Smooth muscle cell (in vitro differentiated cells): ENCODE data around the gene POLE3. TPM values are rescaled to one million over a fixed set of nuclear protein-coding genes. Genes with fewer than 3 reads are reported as not detected.
"Not testable (repeated sequence)": the region's sequence is repeated elsewhere in the genome, so short reads cannot be mapped to it uniquely, and the experiment has no call there.

Source experiments
- DNase-seq: peaks from one replicate; lab custom pipeline; 2025; ENCODE audit not compliant: unreplicated experiment; lab: John Stamatoyannopoulos, UW
- H2AFZ ChIP-seq: fragments of 200-600 bp; sonication (generic); 2 replicates; pipeline ENCODE4 v1.6.0; 2016; ENCODE audit warnings: antibody characterized with exemption, low read depth, mild to moderate bottlenecking
- H3F3A ChIP-seq: fragments of 200-600 bp; sonication (generic); 2 replicates; pipeline ENCODE4 v1.6.0; 2017; ENCODE audit warnings: antibody characterized with exemption, low read depth
- H3K27ac ChIP-seq: fragments of 200-600 bp; sonication (generic); 2 replicates; pipeline ENCODE4 v1.5.1; 2016; ENCODE audit warnings: low read depth, mild to moderate bottlenecking
- H3K27me3 ChIP-seq: fragments of 200-600 bp; sonication (generic); 2 replicates; pipeline ENCODE4 v1.6.1; 2016; ENCODE audit warnings: low read depth, mild to moderate bottlenecking
- H3K36me3 ChIP-seq: fragments of 200-600 bp; sonication (generic); 2 replicates; pipeline ENCODE4 v1.5.1; 2016; ENCODE audit warnings: low read depth
- H3K4me1 ChIP-seq: fragments of 200-600 bp; sonication (generic); 2 replicates; pipeline ENCODE4 v1.5.1; 2016; ENCODE audit warnings: low read depth
- H3K4me2 ChIP-seq: fragments of 200-600 bp; sonication (generic); 2 replicates; pipeline ENCODE4 v1.6.0; 2016; ENCODE audit warnings: mild to moderate bottlenecking
- H3K4me3 ChIP-seq: fragments of 200-600 bp; sonication (generic); 2 replicates; pipeline ENCODE4 v1.5.1; 2016; ENCODE audit warnings: mild to moderate bottlenecking
- H3K79me2 ChIP-seq: fragments of 200-600 bp; sonication (generic); 2 replicates; pipeline ENCODE4 v1.6.0; 2016; ENCODE audit warnings: low read depth, mild to moderate bottlenecking
- H3K9ac ChIP-seq: fragments of 200-600 bp; sonication (generic); 2 replicates; pipeline ENCODE4 v1.6.0; 2016; ENCODE audit warnings: low read depth
- H3K9me3 ChIP-seq: fragments of 200-600 bp; sonication (generic); replicated peaks from 2 replicates; pipeline ENCODE4 v1.5.1; 2016; ENCODE audit warnings: low read depth
- H4K20me1 ChIP-seq: fragments of 200-600 bp; sonication (generic); 2 replicates; pipeline ENCODE4 v1.6.0; 2016; ENCODE audit warnings: low read depth
- WGBS: methylation state at CpG from one replicate; pipeline ENCODE4 v1.1.7; 2016; ENCODE audit warnings: low lambda C conversion rate; 5-methylcytosine and 5-hydroxymethylcytosine counted together
- polyA plus RNA-seq: library from polyadenylated mRNA; unstranded; fragments of >200 nt; fragmentation: Nextera tagmentation; extraction: Ambion mirVana; gene quantifications from 2 replicates; pipeline ENCODE4 v1.2.1, GENCODE V29; 2016
- total RNA-seq: library from RNA; depleted of rRNA; stranded (reverse); fragments of >200 nt; gene quantifications from 2 replicates; pipeline ENCODE4 v1.2.3, GENCODE V29; 2014
- TF ChIP-seq, protein P1 (sequence below): fragments of 200-600 bp; sonication (generic); IDR thresholded peaks from 2 replicates; pipeline ENCODE4 v1.5.1; 2017; ENCODE audit warnings: borderline replicate concordance, mild to moderate bottlenecking, antibody characterized with exemption; ENCODE audit not compliant: insufficient read depth, poor library complexity, severe bottlenecking

Gene POLE3
- total and polyA plus RNA-seq, 2 experiments from 2014 or later = 35.3 to 40.8 TPM

DNA sequence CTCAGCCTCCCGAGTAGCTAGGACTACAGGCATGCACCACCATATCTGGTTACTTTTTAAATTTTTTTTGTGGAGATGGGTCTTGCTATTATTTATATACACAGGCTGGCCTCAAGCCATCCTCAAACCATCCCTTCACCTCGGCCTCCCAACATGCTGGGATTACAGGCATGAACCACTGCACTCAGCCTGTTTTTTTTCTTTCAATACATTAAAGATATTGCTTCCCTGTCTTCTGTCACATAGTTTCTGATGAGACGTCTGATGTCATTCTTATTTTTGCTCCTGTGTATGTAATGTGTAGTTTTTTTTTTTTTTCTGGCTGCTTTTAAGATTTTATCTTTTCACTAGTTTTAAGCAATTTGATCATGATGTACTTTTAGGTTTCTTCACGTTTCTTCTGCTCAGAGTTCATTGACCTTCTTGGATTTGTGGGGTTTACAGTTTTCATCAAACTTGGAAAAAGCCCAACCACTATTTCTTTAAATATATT is 41.7 kb upstream of the POLE3 start:
- DNase-seq = no peak
- H3K9me3 ChIP-seq = no peaks in the 10 kb centered on the region
- WGBS = 41% methylated on average over 4 of the region's 4 CpGs
- no peak overlapping the region for H3K4me3 ChIP-seq
- no peak overlapping the region for H3K9ac ChIP-seq
- TF ChIP-seq, protein P1, sequence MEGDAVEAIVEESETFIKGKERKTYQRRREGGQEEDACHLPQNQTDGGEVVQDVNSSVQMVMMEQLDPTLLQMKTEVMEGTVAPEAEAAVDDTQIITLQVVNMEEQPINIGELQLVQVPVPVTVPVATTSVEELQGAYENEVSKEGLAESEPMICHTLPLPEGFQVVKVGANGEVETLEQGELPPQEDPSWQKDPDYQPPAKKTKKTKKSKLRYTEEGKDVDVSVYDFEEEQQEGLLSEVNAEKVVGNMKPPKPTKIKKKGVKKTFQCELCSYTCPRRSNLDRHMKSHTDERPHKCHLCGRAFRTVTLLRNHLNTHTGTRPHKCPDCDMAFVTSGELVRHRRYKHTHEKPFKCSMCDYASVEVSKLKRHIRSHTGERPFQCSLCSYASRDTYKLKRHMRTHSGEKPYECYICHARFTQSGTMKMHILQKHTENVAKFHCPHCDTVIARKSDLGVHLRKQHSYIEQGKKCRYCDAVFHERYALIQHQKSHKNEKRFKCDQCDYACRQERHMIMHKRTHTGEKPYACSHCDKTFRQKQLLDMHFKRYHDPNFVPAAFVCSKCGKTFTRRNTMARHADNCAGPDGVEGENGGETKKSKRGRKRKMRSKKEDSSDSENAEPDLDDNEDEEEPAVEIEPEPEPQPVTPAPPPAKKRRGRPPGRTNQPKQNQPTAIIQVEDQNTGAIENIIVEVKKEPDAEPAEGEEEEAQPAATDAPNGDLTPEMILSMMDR = no peak
- no peaks in the 10 kb centered on the region for H4K20me1 ChIP-seq
- H3K4me2 ChIP-seq = no peak overlapping the region
- no peaks in the 10 kb centered on the region for H3K36me3 ChIP-seq
- no peak overlapping the region for H2AFZ ChIP-seq
- peaks cover 22% of the 10 kb centered on the region for H3K4me1 ChIP-seq
- H3K79me2 ChIP-seq = no peaks in the 10 kb centered on the region
- peak overlapping the region; percentile 37 for H3K27ac ChIP-seq
- no peaks in the 10 kb centered on the region for H3K27me3 ChIP-seq
- peaks cover 21% of the 10 kb centered on the region for H3F3A ChIP-seq

DNA sequence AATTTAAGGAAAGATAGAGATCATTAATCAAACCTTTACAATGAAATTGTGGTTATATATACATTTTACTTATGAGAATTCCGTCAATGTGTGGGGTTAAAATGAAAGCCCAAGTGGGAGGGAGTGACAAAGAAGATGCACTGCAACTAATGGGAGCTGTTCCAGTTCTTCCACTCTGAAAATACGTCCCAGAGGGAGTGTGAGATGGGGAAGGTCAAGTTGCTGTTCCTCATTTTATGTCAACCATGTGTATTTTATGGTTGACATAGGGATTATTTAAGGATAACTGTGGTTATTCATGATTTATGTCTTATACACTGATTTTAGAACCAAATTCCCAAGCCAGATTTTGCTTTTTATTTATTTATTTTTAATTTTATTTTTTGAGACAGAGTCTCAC is 38.9 kb upstream of the POLE3 start:
- H4K20me1 ChIP-seq = no peaks in the 10 kb centered on the region
- H3K9ac ChIP-seq = no peak overlapping the region
- no peaks in the 10 kb centered on the region for H3K36me3 ChIP-seq
- peaks cover 6% of the 10 kb centered on the region for H3F3A ChIP-seq
- TF ChIP-seq, protein P1 = no peak
- H3K4me2 ChIP-seq = no peak overlapping the region
- no peak overlapping the region for H3K27ac ChIP-seq
- no peak for DNase-seq
- H3K79me2 ChIP-seq = no peaks in the 10 kb centered on the region
- no peak overlapping the region for H3K4me3 ChIP-seq
- WGBS = 58% methylated on average over 2 of the region's 2 CpGs
- no peaks in the 10 kb centered on the region for H3K9me3 ChIP-seq
- H2AFZ ChIP-seq = no peak overlapping the region
- no peaks in the 10 kb centered on the region for H3K27me3 ChIP-seq
- peaks cover 1% of the 10 kb centered on the region for H3K4me1 ChIP-seq

DNA sequence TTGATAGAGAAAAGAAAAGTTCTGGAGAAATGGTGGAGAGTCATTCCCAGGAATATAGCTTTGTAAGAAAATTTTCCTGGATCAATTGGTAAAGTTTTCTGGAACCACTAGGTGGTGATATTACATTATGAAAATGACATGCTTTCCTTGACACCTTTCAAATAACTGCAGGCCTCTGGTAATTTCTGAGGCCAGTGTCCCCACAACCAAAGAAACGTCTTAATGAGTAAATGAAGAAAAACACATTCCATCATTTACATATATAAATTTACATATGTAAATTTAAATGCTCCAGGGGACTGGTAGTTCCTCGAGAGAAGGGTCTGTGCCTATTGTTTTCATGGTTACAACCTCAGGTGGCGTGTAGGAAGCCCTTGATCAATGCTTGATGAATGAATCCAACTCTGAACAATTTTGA is 35.9 kb upstream of the POLE3 start:
- 49% methylated on average over 3 of the region's 3 CpGs for WGBS
- no peaks in the 10 kb centered on the region for H4K20me1 ChIP-seq
- TF ChIP-seq, protein P1 = peak; percentile 72

DNA sequence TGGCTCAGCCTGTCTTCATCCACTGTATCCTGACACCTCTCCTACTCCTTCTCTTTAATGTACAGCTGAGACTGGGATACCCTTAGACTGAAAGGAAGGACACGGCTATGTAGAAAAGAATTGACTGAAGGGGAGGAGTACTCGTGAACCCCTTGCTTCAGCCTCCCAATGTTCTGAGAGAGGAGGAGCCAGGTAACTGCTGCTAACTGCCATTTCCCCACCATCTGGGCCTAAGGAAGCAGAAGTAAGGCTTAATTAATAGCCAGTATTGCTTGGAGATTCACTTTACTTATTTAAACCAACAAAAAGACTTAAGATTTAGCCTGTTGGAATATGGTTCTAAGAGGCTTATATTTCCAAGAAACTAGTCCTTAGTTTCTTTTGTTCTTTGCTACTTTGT is 34.3 kb upstream of the POLE3 start:
- Histone ChIP-seq H3K36me3 (no peaks in the 10 kb centered on the region), H3F3A (no peaks in the 10 kb centered on the region), H3K27me3 (no peaks in the 10 kb centered on the region), H4K20me1 (no peaks in the 10 kb centered on the region), H3K4me1 (no peaks in the 10 kb centered on the region), H3K9ac (no peak overlapping the region), H3K4me3 (no peak overlapping the region), H3K27ac (no peak overlapping the region), H3K4me2 (no peak overlapping the region), H3K9me3 (no peaks in the 10 kb centered on the region), H3K79me2 (no peaks in the 10 kb centered on the region), H2AFZ (no peak overlapping the region)
- TF ChIP-seq, protein P1 = no peak
- no peak for DNase-seq
- WGBS = 93% methylated on average over 2 of the region's 2 CpGs

More for the DNA sequence above, 35.9 kb upstream of the POLE3 start:
- Histone ChIP-seq H3K4me3 (no peak overlapping the region), H3K79me2 (no peaks in the 10 kb centered on the region), H2AFZ (no peak overlapping the region), H3K9me3 (no peaks in the 10 kb centered on the region), H3K9ac (no peak overlapping the region), H3K4me1 (no peaks in the 10 kb centered on the region), H3K27me3 (no peaks in the 10 kb centered on the region), H3K36me3 (no peaks in the 10 kb centered on the region), H3F3A (no peaks in the 10 kb centered on the region), H3K4me2 (no peak overlapping the region), H3K27ac (no peak overlapping the region)
- no peak for DNase-seq

GRCh38 chr9:113437716-113438115 is 27.2 kb upstream of the POLE3 start:
- not testable (repeated sequence) for H3K4me1 ChIP-seq, H3K4me2 ChIP-seq, H3K36me3 ChIP-seq, H3K9ac ChIP-seq, H2AFZ ChIP-seq, H3K9me3 ChIP-seq, H3K79me2 ChIP-seq, H3K27ac ChIP-seq, H4K20me1 ChIP-seq, H3K27me3 ChIP-seq, H3K4me3 ChIP-seq, H3F3A ChIP-seq, DNase-seq
- WGBS = 96% methylated on average over 1 of the region's 1 CpG
